H9 (cell line): ENCODE results near the gene DLG5. TPM values are rescaled to one million over a fixed set of nuclear protein-coding genes. Genes with fewer than 3 reads are reported as not detected.

Experiments used
- DNase-seq: peaks from one replicate; pipeline ENCODE4 v3.0.0-alpha.2; 2017
- H2AFZ ChIP-seq: one replicate; pipeline ENCODE4 v1.6.1; 2013; ENCODE audit warnings: mild to moderate bottlenecking, low read length, control low read depth, moderate library complexity
- H2AK5ac ChIP-seq: 2 replicates; pipeline ENCODE4 v1.6.1; 2013; ENCODE audit warnings: low read length, control low read depth, mixed read lengths; ENCODE audit not compliant: insufficient read length
- H2BK120ac ChIP-seq: one replicate; pipeline ENCODE4 v1.6.1; 2013; ENCODE audit warnings: low read depth, mild to moderate bottlenecking, low read length, control low read depth, inconsistent platforms; ENCODE audit not compliant: poor library complexity, severe bottlenecking
- H2BK12ac ChIP-seq: 2 replicates; pipeline ENCODE4 v1.6.1; 2013; ENCODE audit warnings: low read length, control low read depth, mixed read lengths, low read depth; ENCODE audit not compliant: insufficient read length
- H2BK15ac ChIP-seq: 2 replicates; pipeline ENCODE4 v1.6.1; 2013; ENCODE audit warnings: low read depth, low read length, control low read depth
- H2BK20ac ChIP-seq: one replicate; pipeline ENCODE4 v1.6.1; 2013; ENCODE audit warnings: low read depth, mild to moderate bottlenecking, low read length, control low read depth, inconsistent platforms; ENCODE audit not compliant: poor library complexity, severe bottlenecking
- H2BK5ac ChIP-seq: 2 replicates; pipeline ENCODE4 v1.6.1; 2013; ENCODE audit warnings: low read length, control low read depth, mixed read lengths; ENCODE audit not compliant: insufficient read length
- H3K14ac ChIP-seq: 2 replicates; pipeline ENCODE4 v1.6.1; 2013; ENCODE audit warnings: low read length, control low read depth; ENCODE audit not compliant: insufficient read depth
- H3K18ac ChIP-seq: 2 replicates; pipeline ENCODE4 v1.6.1; 2013; ENCODE audit warnings: low read depth, mild to moderate bottlenecking, mixed read lengths, low read length, control low read depth; ENCODE audit not compliant: insufficient read length
- H3K23ac ChIP-seq: 2 replicates; pipeline ENCODE4 v1.6.1; 2013; ENCODE audit warnings: low read length, control low read depth, mixed read lengths, low read depth; ENCODE audit not compliant: insufficient read length
- H3K23me2 ChIP-seq: 2 replicates; pipeline ENCODE4 v1.6.1; 2013; ENCODE audit warnings: low read depth, mild to moderate bottlenecking, mixed read lengths, low read length, control low read depth; ENCODE audit not compliant: insufficient read length, poor library complexity, severe bottlenecking
- H3K27ac ChIP-seq: 2 replicates; pipeline ENCODE4 v1.5.1; 2013; ENCODE audit warnings: low read length, control low read depth, mixed read lengths, low read depth; ENCODE audit not compliant: insufficient read length
- H3K27me3 ChIP-seq: 2 replicates; pipeline ENCODE4 v1.6.1; 2013; ENCODE audit warnings: low read length, control low read depth, inconsistent platforms; ENCODE audit not compliant: insufficient read depth
- H3K4ac ChIP-seq: 2 replicates; pipeline ENCODE4 v1.6.1; 2013; ENCODE audit warnings: low read depth, mild to moderate bottlenecking, control low read depth, inconsistent platforms, low read length, moderate library complexity
- H3K4me1 ChIP-seq: 2 replicates; pipeline ENCODE4 v1.6.1; 2013; ENCODE audit warnings: low read length, control low read depth, inconsistent platforms; ENCODE audit not compliant: insufficient read depth
- H3K4me2 ChIP-seq: 2 replicates; pipeline ENCODE4 v1.6.1; 2013; ENCODE audit warnings: low read length, control low read depth, mixed read lengths; ENCODE audit not compliant: insufficient read length, insufficient read depth
- H3K56ac ChIP-seq: 2 replicates; pipeline ENCODE4 v1.6.1; 2013; ENCODE audit warnings: low read depth, mild to moderate bottlenecking, mixed read lengths, low read length, control low read depth; ENCODE audit not compliant: insufficient read length
- H3K79me1 ChIP-seq: 2 replicates; pipeline ENCODE4 v1.6.1; 2013; ENCODE audit warnings: low read depth, mild to moderate bottlenecking, moderate library complexity, low read length, control low read depth, inconsistent platforms; ENCODE audit not compliant: insufficient read depth, poor library complexity, severe bottlenecking
- H3K79me2 ChIP-seq: 2 replicates; pipeline ENCODE4 v1.6.1; 2013; ENCODE audit warnings: low read length, control low read depth, inconsistent platforms; ENCODE audit not compliant: insufficient read depth
- H3K9ac ChIP-seq: 2 replicates; pipeline ENCODE4 v1.6.1; 2013; ENCODE audit warnings: low read length, control low read depth, mixed read lengths; ENCODE audit not compliant: insufficient read length; ENCODE audit errors: extremely low read depth
- H3K9me3 ChIP-seq: one replicate; pipeline ENCODE4 v1.6.1; 2013; ENCODE audit warnings: low read depth, low read length, inconsistent platforms; ENCODE audit not compliant: control insufficient read depth
- H3T11ph ChIP-seq: one replicate; pipeline ENCODE4 v1.6.1; 2013; ENCODE audit warnings: mild to moderate bottlenecking, low read length, control low read depth, inconsistent platforms
- H4K20me1 ChIP-seq: one replicate; pipeline ENCODE4 v1.6.1; 2013; ENCODE audit not compliant: control insufficient read depth, insufficient read length, insufficient read depth
- H4K5ac ChIP-seq: 2 replicates; pipeline ENCODE4 v1.6.1; 2013; ENCODE audit warnings: low read depth, mild to moderate bottlenecking, mixed read lengths, low read length, control low read depth; ENCODE audit not compliant: insufficient read length
- H4K8ac ChIP-seq: replicated peaks from 2 replicates; pipeline ENCODE4 v1.6.1; 2013; ENCODE audit warnings: low read length, control low read depth, mixed read lengths, low read depth; ENCODE audit not compliant: insufficient read length
- H4K91ac ChIP-seq: 2 replicates; pipeline ENCODE4 v1.6.1; 2013; ENCODE audit warnings: low read depth, mild to moderate bottlenecking, moderate library complexity, mixed read lengths, low read length, control low read depth; ENCODE audit not compliant: insufficient read length
- H3K27ac Mint-ChIP-seq, 3 experiments: 2 replicates in 2 of 3; 3 replicates in 1 of 3; pipeline ENCODE4 v1.8.0; 2020 to 2021; ENCODE audit warnings: mixed read lengths in 3 of 3, mild to moderate bottlenecking in 1 of 3, moderate library complexity in 1 of 3
- H3K27me3 Mint-ChIP-seq: 2 replicates; pipeline ENCODE4 v1.8.0; 2021; ENCODE audit warnings: low read depth, mild to moderate bottlenecking, moderate library complexity, mixed read lengths
- H3K36me3 Mint-ChIP-seq, 3 experiments: 2 replicates in 2 of 3; 3 replicates in 1 of 3; pipeline ENCODE4 v1.8.0; 2020 to 2021; ENCODE audit warnings: low read depth in 3 of 3, mixed read lengths in 3 of 3; ENCODE audit not compliant: insufficient read depth in 1 of 3
- H3K4me1 Mint-ChIP-seq, 2 experiments: 2 replicates each; pipeline ENCODE4 v1.8.0; 2020; ENCODE audit warnings: mixed read lengths in 2 of 2
- H3K4me3 Mint-ChIP-seq, 2 experiments: 2 replicates in 1 of 2; 3 replicates in 1 of 2; pipeline ENCODE4 v1.8.0; 2020 to 2021; ENCODE audit warnings: mild to moderate bottlenecking in 2 of 2, mixed read lengths in 2 of 2, moderate library complexity in 1 of 2
- H3K9me3 Mint-ChIP-seq, 2 experiments: 2 replicates in 1 of 2; 3 replicates in 1 of 2; pipeline ENCODE4 v1.8.0; 2020; ENCODE audit warnings: mild to moderate bottlenecking in 2 of 2, mixed read lengths in 2 of 2, moderate library complexity in 1 of 2
- WGBS: extraction: QIAGEN DNeasy Blood & Tissue Kit; methylation state at CpG from one replicate; pipeline ENCODE4 v1.1.7; 2013; ENCODE audit warnings: missing lambda C conversion rate, low lambda C conversion rate, mixed read lengths; ENCODE audit not compliant: insufficient read length; ENCODE audit errors: extremely low coverage; 5-methylcytosine and 5-hydroxymethylcytosine counted together
- total RNA-seq: library from RNA; stranded (reverse); gene quantifications from 2 replicates; pipeline ENCODE4 v1.2.1, GENCODE V29; 2021
- TF ChIP-seq, protein P1 (sequence below): fragments of 200-600 bp; sonication (generic); conservative IDR thresholded peaks from 3 replicates; pipeline ENCODE4 v1.8.0; 2021; ENCODE audit warnings: antibody characterized with exemption, mild to moderate bottlenecking

DLG5 gene
- total RNA-seq, 1 experiment from 2014 or later: 67.4 TPM

DNA sequence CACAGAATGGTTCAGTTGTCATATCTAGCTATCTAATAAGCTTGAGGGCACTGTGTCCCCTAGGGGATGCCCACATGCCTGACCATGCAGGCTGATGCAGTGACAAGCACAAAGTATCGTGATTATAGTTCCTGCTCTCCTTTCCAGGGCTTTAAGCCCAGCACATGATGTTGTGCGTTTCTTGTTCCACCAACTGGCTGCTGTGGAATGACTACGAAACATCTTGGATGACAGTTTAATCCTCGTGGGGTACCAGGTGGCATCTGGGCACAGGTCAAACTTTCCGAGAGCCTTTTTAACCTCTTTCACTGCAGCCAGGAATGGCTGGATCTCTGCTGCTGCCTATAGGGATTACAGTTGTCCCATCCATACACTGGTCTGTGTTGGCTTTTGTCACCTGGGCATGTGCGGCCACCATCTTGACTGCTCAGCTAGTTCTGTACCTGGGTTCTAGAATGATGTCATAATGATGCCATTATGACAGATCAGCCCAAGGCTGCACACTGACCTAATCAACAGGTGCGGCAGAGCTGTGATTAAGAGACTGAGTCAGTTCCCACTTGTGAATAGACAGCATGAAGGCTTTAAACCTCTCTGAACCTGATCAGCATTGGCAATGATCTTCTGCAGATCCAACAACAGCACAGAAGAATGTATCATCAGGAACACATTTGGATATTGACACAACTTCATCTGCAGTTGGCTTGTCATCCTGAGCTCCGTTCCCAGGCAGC lies 144.1 kb downstream of the DLG5 start:
- Histone ChIP-seq H3K27me3 (no peaks in the 10 kb centered on the region), H3K56ac (no peak overlapping the region), H4K20me1 (no peaks in the 10 kb centered on the region), H3K23me2 (no peaks in the 10 kb centered on the region), H3K4me1 (no peaks in the 10 kb centered on the region), H4K5ac (no peak overlapping the region), H3K27ac (no peak overlapping the region), H3K14ac (no peak overlapping the region), H2BK12ac (no peak overlapping the region), H3K23ac (no peak overlapping the region), H3K18ac (no peak overlapping the region), H2BK120ac (no peak overlapping the region), H3K9me3 (no peaks in the 10 kb centered on the region), H4K91ac (no peak overlapping the region), H3K4ac (no peak overlapping the region), H3T11ph (no peak overlapping the region), H2BK5ac (no peak overlapping the region), H2AK5ac (no peak overlapping the region), H3K79me1 (no peaks in the 10 kb centered on the region), H4K8ac (no peak overlapping the region), H3K79me2 (no peaks in the 10 kb centered on the region), H3K9ac (no peak overlapping the region), H2AFZ (no peak overlapping the region), H2BK15ac (no peak overlapping the region), H3K4me2 (no peak overlapping the region), H2BK20ac (no peak overlapping the region)
- Mint-ChIP-seq H3K36me3 (peaks cover 36 to 65% (median 47%) of the 10 kb centered on the region in 3 experiments), H3K27me3 (no peaks in the 10 kb centered on the region; the same call in 1 of the 2 replicates), H3K4me3 (no peak overlapping the region), H3K27ac (no peak overlapping the region), H3K9me3 (peaks cover 3 to 8% of the 10 kb centered on the region in 2 experiments; a peak in 4 of 5 replicates), H3K4me1 (no peaks in the 10 kb centered on the region)
- no peak for DNase-seq
- TF ChIP-seq, protein P1, sequence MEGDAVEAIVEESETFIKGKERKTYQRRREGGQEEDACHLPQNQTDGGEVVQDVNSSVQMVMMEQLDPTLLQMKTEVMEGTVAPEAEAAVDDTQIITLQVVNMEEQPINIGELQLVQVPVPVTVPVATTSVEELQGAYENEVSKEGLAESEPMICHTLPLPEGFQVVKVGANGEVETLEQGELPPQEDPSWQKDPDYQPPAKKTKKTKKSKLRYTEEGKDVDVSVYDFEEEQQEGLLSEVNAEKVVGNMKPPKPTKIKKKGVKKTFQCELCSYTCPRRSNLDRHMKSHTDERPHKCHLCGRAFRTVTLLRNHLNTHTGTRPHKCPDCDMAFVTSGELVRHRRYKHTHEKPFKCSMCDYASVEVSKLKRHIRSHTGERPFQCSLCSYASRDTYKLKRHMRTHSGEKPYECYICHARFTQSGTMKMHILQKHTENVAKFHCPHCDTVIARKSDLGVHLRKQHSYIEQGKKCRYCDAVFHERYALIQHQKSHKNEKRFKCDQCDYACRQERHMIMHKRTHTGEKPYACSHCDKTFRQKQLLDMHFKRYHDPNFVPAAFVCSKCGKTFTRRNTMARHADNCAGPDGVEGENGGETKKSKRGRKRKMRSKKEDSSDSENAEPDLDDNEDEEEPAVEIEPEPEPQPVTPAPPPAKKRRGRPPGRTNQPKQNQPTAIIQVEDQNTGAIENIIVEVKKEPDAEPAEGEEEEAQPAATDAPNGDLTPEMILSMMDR: no peak
- no CpG with 5 or more reads among the region's 8 CpGs for WGBS
